ENCODE results near the gene BMPR1A.

DNA sequence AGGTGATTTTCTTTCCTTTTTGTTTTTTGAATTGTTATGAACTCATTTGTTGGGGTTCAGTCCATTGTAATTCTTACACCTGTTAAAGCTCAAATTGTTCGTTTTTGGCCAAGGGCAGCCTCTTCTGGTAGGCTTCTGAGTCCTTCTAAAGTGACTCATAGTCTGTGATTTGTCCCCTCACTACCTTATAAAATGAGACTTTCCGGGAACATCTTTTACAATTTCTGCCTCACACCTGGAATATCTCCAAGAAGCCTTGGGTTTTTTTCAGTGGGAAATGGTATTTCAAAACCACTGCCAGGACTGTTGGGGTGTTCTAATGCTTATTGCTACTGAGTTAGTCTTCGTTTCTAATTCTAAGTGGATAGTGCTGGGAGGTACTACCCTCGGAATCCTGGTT is 56.7 kb downstream of the BMPR1A start:
- no peak for TF ChIP-seq ELF1 (IDR thresholded peaks at IDR 0.05; ENCODE audit: borderline replicate concordance, low read depth)
- TF ChIP-seq, protein P1, sequence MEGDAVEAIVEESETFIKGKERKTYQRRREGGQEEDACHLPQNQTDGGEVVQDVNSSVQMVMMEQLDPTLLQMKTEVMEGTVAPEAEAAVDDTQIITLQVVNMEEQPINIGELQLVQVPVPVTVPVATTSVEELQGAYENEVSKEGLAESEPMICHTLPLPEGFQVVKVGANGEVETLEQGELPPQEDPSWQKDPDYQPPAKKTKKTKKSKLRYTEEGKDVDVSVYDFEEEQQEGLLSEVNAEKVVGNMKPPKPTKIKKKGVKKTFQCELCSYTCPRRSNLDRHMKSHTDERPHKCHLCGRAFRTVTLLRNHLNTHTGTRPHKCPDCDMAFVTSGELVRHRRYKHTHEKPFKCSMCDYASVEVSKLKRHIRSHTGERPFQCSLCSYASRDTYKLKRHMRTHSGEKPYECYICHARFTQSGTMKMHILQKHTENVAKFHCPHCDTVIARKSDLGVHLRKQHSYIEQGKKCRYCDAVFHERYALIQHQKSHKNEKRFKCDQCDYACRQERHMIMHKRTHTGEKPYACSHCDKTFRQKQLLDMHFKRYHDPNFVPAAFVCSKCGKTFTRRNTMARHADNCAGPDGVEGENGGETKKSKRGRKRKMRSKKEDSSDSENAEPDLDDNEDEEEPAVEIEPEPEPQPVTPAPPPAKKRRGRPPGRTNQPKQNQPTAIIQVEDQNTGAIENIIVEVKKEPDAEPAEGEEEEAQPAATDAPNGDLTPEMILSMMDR (IDR thresholded peaks at IDR 0.05 in 2 of 3, conservative IDR thresholded peaks at IDR 0.05 in 1 of 3; ENCODE audit: borderline replicate concordance in 1 of 3, insufficient read depth in 1 of 3, low read depth in 2 of 3, low read length in 2 of 3), result no peak
- TF ChIP-seq, protein P2, sequence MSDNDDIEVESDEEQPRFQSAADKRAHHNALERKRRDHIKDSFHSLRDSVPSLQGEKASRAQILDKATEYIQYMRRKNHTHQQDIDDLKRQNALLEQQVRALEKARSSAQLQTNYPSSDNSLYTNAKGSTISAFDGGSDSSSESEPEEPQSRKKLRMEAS (IDR thresholded peaks at IDR 0.05), result no peak
- TF ChIP-seq POLR2A (IDR thresholded peaks at IDR 0.05; ENCODE audit: borderline replicate concordance, extremely low read depth, insufficient read depth, insufficient read length), result no peak
- TF ChIP-seq POLR2AphosphoS5 (IDR thresholded peaks at IDR 0.05; ENCODE audit: low read depth, low read length), result no peak
- no peak for TF ChIP-seq EZH2 (IDR thresholded peaks at IDR 0.05)
- TF ChIP-seq CEBPB (IDR thresholded peaks at IDR 0.05; ENCODE audit: low read depth), result no peak
- no peak for TF ChIP-seq SRF (IDR thresholded peaks at IDR 0.05; ENCODE audit: low read depth)
- no peak for TF ChIP-seq FOSL1 (IDR thresholded peaks at IDR 0.05; ENCODE audit: low read depth)
- TF ChIP-seq CBX3 (IDR thresholded peaks at IDR 0.05; ENCODE audit: low read depth), result no peak
- TF ChIP-seq JUND (IDR thresholded peaks at IDR 0.05), result no peak
- TF ChIP-seq, protein P3, sequence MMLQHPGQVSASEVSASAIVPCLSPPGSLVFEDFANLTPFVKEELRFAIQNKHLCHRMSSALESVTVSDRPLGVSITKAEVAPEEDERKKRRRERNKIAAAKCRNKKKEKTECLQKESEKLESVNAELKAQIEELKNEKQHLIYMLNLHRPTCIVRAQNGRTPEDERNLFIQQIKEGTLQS (IDR thresholded peaks at IDR 0.05), result no peak
- no peak for TF ChIP-seq EZH2phosphoT487 (IDR thresholded peaks at IDR 0.05; ENCODE audit: borderline replicate concordance)
